ENCODE results near the gene IPCEF1. TPM values are rescaled to one million over a fixed set of nuclear protein-coding genes. Genes with fewer than 3 reads are reported as not detected.

IPCEF1 gene
- total RNA-seq, 1 experiment from 2014 or later, result 0.28 TPM

- intact Hi-C loops (cut with micrococcal nuclease; ENCODE audit: unreplicated experiment), result no loop called here
- Histone ChIP-seq H3K27ac (ENCODE audit: low read length) (no peak overlapping the region), H3K4me3 (ENCODE audit: low read depth in 2 of 2, low read length in 2 of 2) (no peak overlapping the region), H3K9me3 (ENCODE audit: control insufficient read depth, insufficient read depth, low read depth, low read length) (no peaks in the 10 kb centered on the region), H3K36me3 (ENCODE audit: control insufficient read depth, insufficient read depth, low read length) (no peaks in the 10 kb centered on the region), H3K4me1 (ENCODE audit: control insufficient read depth, insufficient read depth, low read length) (no peaks in the 10 kb centered on the region), H3K27me3 (ENCODE audit: control insufficient read depth, insufficient read depth, low read length) (no peaks in the 10 kb centered on the region)
- no peak for DNase-seq (ENCODE audit: low read depth, low spot score)
- BruUV-seq (replicated peaks), result no TSS peak
- TF ChIP-seq REST (IDR thresholded peaks at IDR 0.05; ENCODE audit: insufficient read depth in 1 of 2, low read depth in 2 of 2, low read length in 1 of 2), result no peak
- no peak for TF ChIP-seq TCF7L2 (IDR thresholded peaks at IDR 0.05; ENCODE audit: low read depth, low read length)
- no peak for TF ChIP-seq POLR2AphosphoS5 (IDR thresholded peaks at IDR 0.05; ENCODE audit: low read depth, low read length)
- TF ChIP-seq SIN3A (IDR thresholded peaks at IDR 0.05; ENCODE audit: borderline replicate concordance, insufficient read depth, low read depth, low read length), result no peak
- TF ChIP-seq CTCF (IDR thresholded peaks at IDR 0.05), result no peak
- ChIA-PET POLR2A (no interaction called here), CTCF (no interaction called here)
- ATAC-seq, result no peak
- in situ Hi-C loops (cut with HindIII; ENCODE audit: low pct_unique_long_range_greater_than_20kb, low sequenced_read_pairs), result no loop called here
These were observed 36.4 kb downstream of the IPCEF1 start for GRCh38 chr6:154320181-154320580.

GRCh38 chr6:154319231-154319858, 37.3 kb downstream of the IPCEF1 start:
- Histone ChIP-seq H3K27ac (ENCODE audit: low read length) (no peak overlapping the region), H3K4me1 (ENCODE audit: control insufficient read depth, insufficient read depth, low read length) (no peaks in the 10 kb centered on the region), H3K9me3 (ENCODE audit: control insufficient read depth, insufficient read depth, low read depth, low read length) (no peaks in the 10 kb centered on the region), H3K27me3 (ENCODE audit: control insufficient read depth, insufficient read depth, low read length) (no peaks in the 10 kb centered on the region), H3K36me3 (ENCODE audit: control insufficient read depth, insufficient read depth, low read length) (no peaks in the 10 kb centered on the region), H3K4me3 (ENCODE audit: low read depth in 2 of 2, low read length in 2 of 2) (no peak overlapping the region)
- no peak for DNase-seq (ENCODE audit: low read depth, low spot score)
- ATAC-seq, result no peak
- ChIA-PET POLR2A (no interaction called here), CTCF (no interaction called here)
- in situ Hi-C loops (cut with HindIII; ENCODE audit: low pct_unique_long_range_greater_than_20kb, low sequenced_read_pairs), result no loop called here
- intact Hi-C loops (cut with micrococcal nuclease; ENCODE audit: unreplicated experiment), result no loop called here
- no TSS peak for BruUV-seq (replicated peaks)
- no peak for TF ChIP-seq SIN3A (IDR thresholded peaks at IDR 0.05; ENCODE audit: borderline replicate concordance, insufficient read depth, low read depth, low read length)

GRCh38 chr6:154318721-154319120, 37.9 kb downstream of the IPCEF1 start:
- ATAC-seq (no peak), DNase-seq (ENCODE audit: low read depth, low spot score) (no peak)
- no peaks in the 10 kb centered on the region for H3K9me3 ChIP-seq (ENCODE audit: control insufficient read depth, insufficient read depth, low read depth, low read length)
- in situ Hi-C loops (cut with HindIII; ENCODE audit: low pct_unique_long_range_greater_than_20kb, low sequenced_read_pairs) (no loop called here), intact Hi-C loops (cut with micrococcal nuclease; ENCODE audit: unreplicated experiment) (no loop called here)
- ChIA-PET CTCF (no interaction called here), POLR2A (no interaction called here)
- no peaks in the 10 kb centered on the region for H3K27me3 ChIP-seq (ENCODE audit: control insufficient read depth, insufficient read depth, low read length)
- no peak for TF ChIP-seq TCF7L2 (IDR thresholded peaks at IDR 0.05; ENCODE audit: low read depth, low read length)
- TF ChIP-seq CTCF (IDR thresholded peaks at IDR 0.05), result no peak
- TF ChIP-seq SIN3A (IDR thresholded peaks at IDR 0.05; ENCODE audit: borderline replicate concordance, insufficient read depth, low read depth, low read length), result no peak
- no peak for TF ChIP-seq REST (IDR thresholded peaks at IDR 0.05; ENCODE audit: insufficient read depth in 1 of 2, low read depth in 2 of 2, low read length in 1 of 2)
- no peak for TF ChIP-seq POLR2AphosphoS5 (IDR thresholded peaks at IDR 0.05; ENCODE audit: low read depth, low read length)
- no peaks in the 10 kb centered on the region for H3K36me3 ChIP-seq (ENCODE audit: control insufficient read depth, insufficient read depth, low read length)
- no peak overlapping the region for H3K27ac ChIP-seq (ENCODE audit: low read length)
- H3K4me1 ChIP-seq (ENCODE audit: control insufficient read depth, insufficient read depth, low read length), result no peaks in the 10 kb centered on the region
- no peak overlapping the region for H3K4me3 ChIP-seq (ENCODE audit: low read depth in 2 of 2, low read length in 2 of 2)
- no TSS peak for BruUV-seq (replicated peaks)
